GM21526 (cell line): Measurements from ENCODE around the gene HSCB.
"Not testable (repeated sequence)": the region's sequence is repeated elsewhere in the genome, so short reads cannot be mapped to it uniquely, and the experiment has no call there.

ENCODE experiments used
- ATAC-seq: cut with Tn5 transposase; IDR thresholded peaks from one replicate; pipeline ENCODE4 v1.9.1; 2021; ENCODE audit warnings: moderate library complexity; ENCODE audit not compliant: unreplicated experiment, low FRiP score

Gene HSCB

DNA sequence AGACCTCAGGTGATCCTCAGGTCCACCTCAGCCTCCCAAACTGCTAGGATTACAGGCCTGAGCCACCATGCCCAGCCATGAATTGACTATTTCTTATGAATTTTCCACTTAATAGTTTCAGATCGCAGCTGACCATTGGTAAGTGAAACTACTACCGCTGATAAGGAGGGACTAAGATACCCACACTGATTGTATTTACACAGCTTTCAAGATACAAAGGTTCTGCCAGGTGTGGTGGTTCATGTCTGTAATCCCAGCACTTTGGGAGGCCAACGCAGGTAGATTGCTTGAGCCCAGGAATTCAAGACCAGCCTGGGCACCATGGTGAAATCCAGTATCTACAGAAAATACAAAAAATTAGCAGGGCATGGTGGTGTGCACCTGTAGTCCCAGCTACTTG is 4.1 kb upstream of the HSCB start:
- no peak for ATAC-seq

DNA sequence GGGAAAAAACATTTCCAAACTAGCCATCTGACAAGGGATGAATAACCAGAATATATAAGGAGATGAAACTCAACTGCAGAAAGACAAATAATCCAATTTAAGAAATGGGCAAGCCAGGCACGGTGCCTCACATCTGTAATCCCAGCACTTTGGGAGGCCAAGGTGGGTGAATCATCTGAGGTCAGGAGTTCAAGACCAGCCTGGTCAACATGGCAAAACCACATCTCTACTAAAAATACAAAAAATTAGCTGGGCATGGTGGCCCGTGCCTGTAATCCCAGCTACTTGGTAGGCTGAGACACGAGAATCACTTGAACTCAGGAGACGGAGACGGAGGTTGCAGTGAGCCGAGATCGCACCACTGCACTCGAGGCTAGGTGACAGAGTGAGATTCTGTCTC is 3.0 kb upstream of the HSCB start:
- ATAC-seq, result not testable (repeated sequence)

DNA sequence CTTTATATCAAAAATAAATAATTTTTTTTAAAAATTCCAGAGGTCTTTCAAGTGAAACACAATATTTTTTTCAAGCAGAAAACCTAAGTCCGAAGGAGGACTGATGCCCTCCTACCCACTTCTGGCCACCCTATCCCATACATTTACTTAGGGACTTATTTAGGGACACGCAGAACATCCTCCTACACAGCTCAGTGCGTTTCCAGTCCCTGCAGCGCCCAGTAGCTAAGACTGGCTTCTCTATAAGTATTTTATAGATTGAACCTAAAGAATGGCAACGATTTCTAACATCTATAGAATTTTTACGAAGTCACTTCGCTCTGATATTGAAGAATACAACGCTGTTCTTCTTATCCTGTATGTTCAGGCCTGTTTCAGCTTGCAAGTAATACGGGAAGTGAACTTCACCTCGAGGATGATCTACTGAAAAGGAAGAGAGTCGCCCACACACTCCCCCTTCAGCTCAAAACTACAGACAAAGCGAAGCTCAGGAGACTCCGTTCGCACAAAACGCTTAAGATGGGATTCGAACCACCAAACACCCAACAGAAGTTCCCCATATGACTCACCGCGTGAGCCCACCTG is 547 bp upstream of the HSCB start:
- no peak for ATAC-seq

DNA sequence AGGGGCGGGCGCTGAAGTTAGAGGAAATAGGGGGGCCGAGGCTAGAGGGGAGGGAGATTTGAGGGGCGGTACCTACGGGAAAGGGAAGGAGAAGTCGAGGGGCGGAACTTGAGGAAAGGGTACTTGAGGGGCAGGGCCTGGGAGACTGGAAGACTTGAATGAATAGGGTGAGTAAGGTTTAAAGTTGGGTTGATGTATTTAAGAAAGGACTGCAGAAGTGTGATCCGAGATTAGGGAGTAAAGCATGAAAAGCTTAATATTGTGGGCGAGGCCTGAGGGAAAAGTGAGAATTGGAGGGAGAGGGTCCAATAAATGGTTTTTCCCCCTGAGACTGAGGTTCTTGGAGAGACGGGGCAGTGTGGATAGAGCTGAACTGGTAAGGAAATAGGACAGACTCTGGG is 723 bp downstream of the HSCB start:
- ATAC-seq, result no peak

- ATAC-seq, result no peak
These were observed 2.0 kb downstream of the HSCB start for GRCh38 chr22:28743852-28744251.

GRCh38 chr22:28750471-28750881 is 8.6 kb downstream of the HSCB start:
- no peak for ATAC-seq

- ATAC-seq, result not testable (repeated sequence)
These were observed 12.7 kb downstream of the HSCB start for GRCh38 chr22:28754512-28754911.

- ATAC-seq, result no peak
These were observed 18.2 kb downstream of the HSCB start for GRCh38 chr22:28759861-28760560.

GRCh38 chr22:28761449-28761755 is 19.6 kb downstream of the HSCB start:
- ATAC-seq, result no peak

- not testable (repeated sequence) for ATAC-seq
These were observed 20.2 kb downstream of the HSCB start for GRCh38 chr22:28762000-28762399.

DNA sequence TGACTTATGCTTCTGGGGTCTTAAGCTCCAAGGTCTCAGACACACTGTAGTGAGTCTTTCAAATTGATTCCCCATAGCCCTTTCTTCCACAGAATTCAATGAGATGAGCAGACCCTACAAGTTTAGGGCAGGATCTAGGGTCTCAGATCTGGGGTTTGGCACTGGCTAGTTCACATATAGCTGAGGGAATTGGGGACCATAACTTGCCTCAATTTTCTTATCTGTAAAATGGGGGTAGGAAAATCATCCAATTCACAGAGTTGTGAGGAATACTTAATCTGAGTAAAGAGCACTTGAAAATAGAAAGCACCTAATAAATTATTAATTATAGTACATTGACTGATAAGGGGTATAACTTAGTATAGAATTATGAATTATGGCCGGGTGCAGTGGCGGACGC is 24.8 kb downstream of the HSCB start:
- ATAC-seq, result no peak

- ATAC-seq, result no peak
These were observed 27.0 kb downstream of the HSCB start for GRCh38 chr22:28768701-28769393.

DNA sequence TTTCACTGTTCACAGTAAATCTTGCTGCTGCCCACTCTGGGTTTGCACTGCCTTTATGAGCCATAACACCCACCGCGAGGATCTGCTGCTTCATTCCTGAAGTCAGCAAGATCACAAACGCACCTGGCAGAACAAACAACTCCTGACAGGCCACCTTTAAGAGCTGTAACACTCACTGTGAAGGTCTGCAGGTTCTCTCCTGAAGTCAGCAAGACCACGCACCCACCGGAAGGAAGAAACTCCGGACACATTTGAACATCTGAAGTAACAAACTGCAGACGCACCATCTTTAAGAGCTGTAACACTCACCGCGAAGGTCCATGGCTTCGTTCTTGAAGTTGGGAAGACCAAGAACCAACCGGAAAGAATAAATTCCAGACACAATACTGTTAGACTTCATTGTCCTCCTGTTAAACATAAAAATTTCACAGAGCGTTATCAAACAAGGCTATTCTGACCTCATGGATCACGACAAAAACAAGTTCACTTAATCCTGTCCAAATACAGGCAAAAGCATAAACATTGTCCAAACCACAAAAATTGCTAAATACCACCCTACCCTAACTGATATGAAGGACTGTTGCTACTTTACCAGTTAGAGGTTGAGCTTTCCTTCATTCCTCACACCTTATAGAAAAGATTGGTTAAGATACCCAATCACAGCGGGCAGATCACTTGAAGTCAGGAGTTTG is 27.7 kb downstream of the HSCB start:
- ATAC-seq, result no peak

DNA sequence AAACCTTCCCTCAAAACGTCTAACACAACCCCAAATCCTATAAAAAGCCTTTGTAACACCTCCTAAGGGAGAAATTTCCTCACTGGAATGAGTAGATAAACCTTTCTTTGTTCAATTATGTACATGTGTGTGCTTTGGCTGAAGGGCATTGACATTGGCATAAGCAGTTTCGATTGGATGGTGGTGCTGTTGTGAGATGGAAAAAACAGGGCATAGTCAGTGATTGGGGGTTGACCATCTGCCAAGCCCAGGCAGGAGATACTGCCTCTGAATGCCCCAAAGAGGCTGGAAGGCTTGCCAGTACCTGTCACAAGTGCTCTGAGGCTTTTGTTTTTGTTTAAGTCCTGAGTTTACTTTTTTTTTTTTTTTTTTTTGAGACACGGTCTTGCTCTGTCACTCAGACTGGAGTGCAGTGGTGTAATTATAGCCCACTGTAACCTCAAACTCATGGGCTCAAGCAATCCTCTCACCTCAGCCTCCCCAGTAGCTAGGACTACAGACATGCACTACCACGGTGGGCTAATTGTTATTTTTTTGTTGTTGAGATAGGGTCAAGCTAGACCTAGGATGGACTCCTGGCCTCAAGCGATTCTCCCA is 29.5 kb downstream of the HSCB start:
- no peak for ATAC-seq

GRCh38 chr22:28772633-28773460 is 31.0 kb downstream of the HSCB start, which contains the start of gene CCDC117:
Gene CCDC117, plus strand, starts transcription at chr22:28772695. Its CDS starts 155 bp downstream, at chr22:28772850.
- ATAC-seq, result peak; percentile 82

DNA sequence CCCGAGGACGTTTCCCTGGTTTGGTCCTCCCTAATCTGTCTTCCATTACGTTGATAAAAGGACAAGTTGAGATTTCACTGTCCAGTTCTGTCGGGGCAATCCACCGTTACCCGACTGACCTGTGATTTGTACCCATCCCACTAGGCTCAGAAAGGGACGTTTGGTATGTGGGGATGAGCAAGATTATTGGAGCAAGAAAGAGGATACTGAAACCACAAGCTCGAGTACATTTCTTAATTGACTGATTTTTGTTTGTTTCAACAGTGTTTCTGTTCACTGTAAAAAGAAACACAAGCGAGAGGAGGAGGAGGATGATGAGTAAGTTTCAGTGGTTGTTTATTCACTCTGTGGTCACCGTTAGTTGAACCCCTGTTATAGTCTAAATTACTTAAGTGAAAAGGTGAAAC is 31.6 kb downstream of the HSCB start:
- ATAC-seq, result peak; percentile 18

- ATAC-seq, result no peak
These were observed 32.5 kb downstream of the HSCB start for GRCh38 chr22:28774378-28774777.

DNA sequence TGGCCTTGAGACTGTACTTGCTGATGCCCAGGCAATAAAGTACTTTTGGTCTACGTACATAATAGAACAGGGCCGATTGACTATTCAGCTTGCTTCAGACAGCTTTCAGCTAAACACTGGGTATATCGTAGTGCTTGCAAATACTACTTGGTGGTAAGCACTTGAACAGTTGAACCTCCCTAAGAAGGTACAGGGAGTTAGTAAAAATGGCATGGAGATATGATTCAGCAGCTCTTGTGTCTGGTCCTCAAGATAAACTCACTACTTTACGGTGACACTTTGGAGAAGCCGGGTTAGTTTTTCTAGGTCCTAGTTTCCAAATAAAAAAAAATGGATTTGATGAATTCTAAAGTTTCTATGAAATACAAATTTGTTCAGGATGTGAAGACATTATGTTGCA is 38.0 kb downstream of the HSCB start:
- no peak for ATAC-seq

- ATAC-seq, result no peak
These were observed 38.5 kb downstream of the HSCB start for GRCh38 chr22:28780296-28780695.
